Activated naive CD4-positive, alpha-beta T cell treated with anti-CD3 and anti-CD28 coated beads, Interleukin-2, amount 50 U/mL, for 72 hours (primary cell): Measurements from ENCODE around the gene EBF4. TPM values are rescaled to one million over a fixed set of nuclear protein-coding genes. Genes with fewer than 3 reads are reported as not detected.

Source experiments
- ATAC-seq, 2 donors: fragments of 150-1000 bp; cut with Tn5 transposase; 2 replicates each; pipeline ENCODE4 v1.10.0; 2021; ENCODE audit warnings: mild to moderate bottlenecking in 2 of 2, moderate library complexity in 2 of 2
- DNase-seq, 2 donors: peaks; one replicate each; pipeline ENCODE4 v3.0.0; 2021 to 2022; ENCODE audit warnings: low spot score in 2 of 2
- H3K27ac Mint-ChIP-seq, 2 donors: one replicate each; pipeline ENCODE4 v1.8.0; 2022; ENCODE audit warnings: mild to moderate bottlenecking in 2 of 2, mixed read lengths in 2 of 2
- H3K36me3 Mint-ChIP-seq, 2 donors: one replicate each; pipeline ENCODE4 v1.8.0; 2022; ENCODE audit warnings: mixed read lengths in 2 of 2
- H3K9me3 Mint-ChIP-seq, 2 donors: one replicate each; pipeline ENCODE4 v1.8.0; 2022; ENCODE audit warnings: mixed read lengths in 2 of 2
- total RNA-seq, 2 donors: library from RNA; stranded (reverse); gene quantifications; one replicate each; pipeline ENCODE4 v1.2.3, GENCODE V29; 2022

EBF4 gene
- total RNA-seq, 2 donors from 2014 or later = 4.0 to 8.3 TPM

GRCh38 chr20:2707353-2708072 is 14.9 kb downstream of the EBF4 start:
- H3K27ac Mint-ChIP-seq = no peak overlapping the region
- DNase-seq (peak in 1 of 2 donors; percentile 38), ATAC-seq (no peak)
- H3K9me3 Mint-ChIP-seq = no peaks in the 10 kb centered on the region
- H3K36me3 Mint-ChIP-seq = no peaks in the 10 kb centered on the region

DNA sequence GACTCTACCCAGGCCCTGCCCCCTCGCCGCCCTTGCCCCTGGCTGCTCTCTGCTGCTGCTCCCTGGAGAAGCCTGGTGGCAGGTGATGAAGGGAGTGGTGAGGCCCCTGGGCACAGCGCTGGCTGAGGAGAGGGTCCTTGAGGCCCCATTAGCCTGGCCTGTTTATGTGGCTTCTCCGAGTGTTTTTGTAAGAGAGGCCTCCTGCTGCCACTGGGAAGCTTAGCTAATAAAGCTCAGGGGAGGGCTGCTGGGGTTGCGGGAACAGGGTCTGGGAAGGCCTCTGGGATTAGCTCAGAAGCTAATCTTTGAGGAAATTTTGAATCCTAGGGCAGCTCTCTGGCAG is 15.5 kb downstream of the EBF4 start:
- Mint-ChIP-seq H3K36me3 (no peaks in the 10 kb centered on the region), H3K9me3 (no peaks in the 10 kb centered on the region)
- ATAC-seq = no peak

DNA sequence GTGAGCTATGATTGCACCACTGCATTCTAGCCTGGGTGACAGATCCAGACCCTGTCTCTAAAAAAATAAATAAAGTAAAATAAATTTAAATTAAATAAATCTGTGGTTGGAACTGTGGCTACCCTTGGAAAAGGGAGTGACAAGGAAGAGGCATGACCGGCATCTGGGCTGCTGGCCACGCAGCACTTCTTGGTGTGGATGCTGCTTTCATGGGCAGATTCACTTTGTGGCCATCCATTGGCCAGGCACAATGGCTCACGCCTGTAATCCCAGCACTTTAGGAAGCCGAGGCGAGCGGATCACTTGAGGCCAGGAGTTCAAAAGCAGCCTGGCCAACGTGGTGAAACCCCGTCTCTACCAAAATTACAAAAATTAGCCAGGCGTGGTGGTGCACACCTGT is 16.1 kb downstream of the EBF4 start:
- no peak overlapping the region for H3K27ac Mint-ChIP-seq
- no peaks in the 10 kb centered on the region for H3K36me3 Mint-ChIP-seq
- H3K9me3 Mint-ChIP-seq = no peaks in the 10 kb centered on the region
- DNase-seq (no peak), ATAC-seq (no peak)

More for the DNA sequence above, 15.5 kb downstream of the EBF4 start:
- peak in 1 of 2 donors; percentile 25 for DNase-seq
- no peak overlapping the region for H3K27ac Mint-ChIP-seq

DNA sequence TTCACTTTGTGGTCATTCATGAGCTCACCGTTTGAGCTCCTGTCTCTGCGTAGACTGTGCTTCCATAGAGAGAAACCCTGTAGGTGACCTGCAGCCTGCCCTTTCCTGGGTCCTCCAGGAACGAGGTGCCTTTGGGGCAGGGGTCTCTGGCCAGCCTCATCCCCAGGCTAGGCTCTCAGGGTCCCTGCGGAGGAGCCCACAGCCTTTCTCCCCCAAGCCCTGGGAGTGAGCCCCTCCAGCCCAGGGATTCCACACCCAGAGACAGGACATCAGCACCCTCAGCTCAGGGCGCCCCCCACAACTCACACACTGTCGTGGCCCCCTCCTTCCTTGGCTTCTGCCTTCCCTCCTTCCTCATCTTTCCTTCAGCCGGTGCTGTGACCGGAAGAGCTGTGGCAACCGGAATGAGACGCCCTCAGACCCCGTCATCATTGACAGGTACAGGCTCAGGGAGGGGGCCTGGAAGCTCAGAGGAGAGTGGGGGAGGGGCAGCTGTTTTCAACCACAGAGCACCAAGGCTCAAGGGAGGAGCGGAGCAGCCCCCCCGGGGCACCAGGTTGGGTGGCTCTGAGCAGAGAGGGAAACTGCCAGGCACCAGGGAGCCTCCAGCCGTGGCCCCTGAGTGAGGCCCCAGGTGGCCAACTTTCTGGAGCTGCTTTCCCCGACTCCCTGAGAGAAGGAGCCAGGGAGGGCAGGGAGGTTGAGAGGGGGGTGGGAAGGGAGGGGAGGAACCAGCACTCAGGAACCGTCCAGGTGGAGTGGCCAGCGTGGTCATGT is 16.8 kb downstream of the EBF4 start:
- Mint-ChIP-seq H3K36me3 (no peaks in the 10 kb centered on the region), H3K27ac (no peak overlapping the region), H3K9me3 (no peaks in the 10 kb centered on the region)
- peak in 1 of 2 donors; percentile 16 for DNase-seq
- ATAC-seq = no peak

- no peaks in the 10 kb centered on the region for H3K9me3 Mint-ChIP-seq
- H3K36me3 Mint-ChIP-seq = no peaks in the 10 kb centered on the region
- ATAC-seq (peak in 1 of 2 donors; percentile 61), DNase-seq (no peak)
- H3K27ac Mint-ChIP-seq = no peak overlapping the region
These were observed 20.7 kb downstream of the EBF4 start for GRCh38 chr20:2713285-2713684.

DNA sequence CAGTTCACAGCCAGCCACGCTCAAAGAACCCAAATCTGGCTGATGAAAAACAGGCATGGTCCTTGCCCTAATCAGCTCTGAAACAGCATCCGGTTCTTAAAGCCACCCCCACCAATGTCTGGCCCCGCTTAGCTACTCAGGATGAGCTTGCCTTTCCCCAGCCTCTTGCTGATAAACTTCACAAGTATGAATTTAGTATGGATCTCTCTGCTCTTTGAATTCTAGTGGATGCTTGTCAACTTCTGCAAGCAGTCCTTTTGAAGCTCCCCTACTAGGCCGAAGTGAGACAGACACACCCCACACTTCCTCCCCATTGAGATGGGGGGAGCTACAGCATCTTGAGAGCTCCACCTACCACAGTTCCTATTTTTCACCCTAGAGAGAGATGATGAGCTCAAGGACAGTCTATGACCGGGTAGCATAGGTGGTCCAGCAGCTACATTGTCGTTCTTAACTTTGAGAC is 36.7 kb downstream of the EBF4 start:
- Mint-ChIP-seq H3K36me3 (peaks cover 7 to 27% of the 10 kb centered on the region in 2 donors), H3K27ac (peak overlapping the region in 1 of 2 donors; percentile 7), H3K9me3 (peaks cover 6 to 17% of the 10 kb centered on the region in 2 donors)
- DNase-seq (no peak), ATAC-seq (peak; percentile 69 to 73)

- peak overlapping the region in 1 of 2 donors; percentile 7 for H3K27ac Mint-ChIP-seq
- DNase-seq = no peak
- peaks cover 6 to 17% of the 10 kb centered on the region in 2 donors for H3K9me3 Mint-ChIP-seq
- ATAC-seq = peak; percentile 11 to 14
- peaks cover 7 to 27% of the 10 kb centered on the region in 2 donors for H3K36me3 Mint-ChIP-seq
These were observed 37.2 kb downstream of the EBF4 start for GRCh38 chr20:2729791-2730190.

- no peak for ATAC-seq
- no peak overlapping the region for H3K27ac Mint-ChIP-seq
These were observed 42.3 kb downstream of the EBF4 start for GRCh38 chr20:2734899-2735298.

GRCh38 chr20:2736441-2736840 is 43.9 kb downstream of the EBF4 start:
- ATAC-seq = no peak
- H3K9me3 Mint-ChIP-seq = peaks cover 6 to 12% of the 10 kb centered on the region in 2 donors
- no peak overlapping the region for H3K27ac Mint-ChIP-seq
- H3K36me3 Mint-ChIP-seq = peaks cover 7 to 14% of the 10 kb centered on the region in 2 donors
- DNase-seq = no peak

More at GRCh38 chr20:2734899-2735298, 42.3 kb downstream of the EBF4 start:
- peaks cover 7 to 22% of the 10 kb centered on the region in 2 donors for H3K36me3 Mint-ChIP-seq
- no peak for DNase-seq
- peaks cover 6 to 17% of the 10 kb centered on the region in 2 donors for H3K9me3 Mint-ChIP-seq

GRCh38 chr20:2738331-2739041 is 45.9 kb downstream of the EBF4 start:
- DNase-seq (no peak), ATAC-seq (no peak)
- Mint-ChIP-seq H3K36me3 (peaks cover under 1% of the 10 kb centered on the region in 2 donors), H3K9me3 (no peaks in the 10 kb centered on the region), H3K27ac (no peak overlapping the region)

DNA sequence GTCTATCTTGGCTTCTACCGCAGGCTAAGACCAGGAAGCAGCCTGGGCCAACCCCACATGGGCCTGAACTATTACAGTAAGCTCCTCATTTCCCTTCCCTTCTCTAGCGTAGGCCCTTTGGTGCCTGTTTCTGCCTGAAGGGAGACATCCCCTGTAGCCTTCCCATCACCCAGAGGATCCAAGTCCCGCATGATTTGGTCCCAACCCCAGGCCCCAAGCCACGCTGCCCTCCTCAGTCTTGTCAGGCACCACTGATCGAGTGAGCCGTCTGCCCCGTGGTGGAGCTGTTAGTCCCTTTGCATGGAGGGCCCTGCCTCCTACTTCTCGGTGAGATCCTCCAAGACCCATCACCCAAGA is 46.4 kb downstream of the EBF4 start:
- peak overlapping the region in 1 of 2 donors; percentile 6 for H3K27ac Mint-ChIP-seq
- ATAC-seq = no peak
- no peaks in the 10 kb centered on the region for H3K36me3 Mint-ChIP-seq
- no peaks in the 10 kb centered on the region for H3K9me3 Mint-ChIP-seq
- no peak for DNase-seq

GRCh38 chr20:2740702-2741101 is 48.1 kb downstream of the EBF4 start:
- DNase-seq (no peak), ATAC-seq (no peak)
- Mint-ChIP-seq H3K36me3 (no peaks in the 10 kb centered on the region), H3K9me3 (no peaks in the 10 kb centered on the region), H3K27ac (no peak overlapping the region)

GRCh38 chr20:2741463-2741862 is 48.9 kb downstream of the EBF4 start:
- peak; percentile 67 to 79 for ATAC-seq
- Mint-ChIP-seq H3K36me3 (no peaks in the 10 kb centered on the region), H3K27ac (peak overlapping the region in 1 of 2 donors; percentile 75), H3K9me3 (no peaks in the 10 kb centered on the region)
- no peak for DNase-seq

DNA sequence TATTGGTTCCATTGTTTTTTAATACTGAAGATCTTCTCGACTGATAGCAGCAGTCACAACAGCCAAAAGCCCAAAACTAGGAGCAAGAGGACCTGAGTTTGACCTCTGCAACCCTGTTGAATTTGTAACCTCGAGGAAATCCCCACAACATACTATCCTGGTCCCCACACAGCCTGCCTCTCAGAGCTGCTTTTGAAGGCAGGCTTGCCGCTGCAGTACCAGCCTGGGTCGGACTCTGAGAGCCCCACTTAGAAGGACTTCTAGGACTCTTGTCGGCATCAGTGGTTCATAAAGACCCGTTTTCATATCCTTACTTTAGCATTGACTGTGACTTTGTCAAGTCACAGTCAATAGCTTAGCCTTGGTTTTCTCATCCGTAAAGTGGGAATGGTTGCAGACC is 49.3 kb downstream of the EBF4 start:
- no peaks in the 10 kb centered on the region for H3K9me3 Mint-ChIP-seq
- no peak for ATAC-seq
- H3K27ac Mint-ChIP-seq = peak overlapping the region in 1 of 2 donors; percentile 75
- no peaks in the 10 kb centered on the region for H3K36me3 Mint-ChIP-seq
- DNase-seq = no peak

- no peaks in the 10 kb centered on the region for H3K9me3 Mint-ChIP-seq
- H3K36me3 Mint-ChIP-seq = no peaks in the 10 kb centered on the region
- ATAC-seq (no peak), DNase-seq (no peak)
- H3K27ac Mint-ChIP-seq = peak overlapping the region; percentile 22 to 75
These were observed 49.9 kb downstream of the EBF4 start for GRCh38 chr20:2742431-2742830.

- peak; percentile 79 to 84 for ATAC-seq
- H3K27ac Mint-ChIP-seq = peak overlapping the region in 1 of 2 donors; percentile 75
- DNase-seq = peak in 1 of 2 donors; percentile 81
- no peaks in the 10 kb centered on the region for H3K36me3 Mint-ChIP-seq
- no peaks in the 10 kb centered on the region for H3K9me3 Mint-ChIP-seq
These were observed 50.5 kb downstream of the EBF4 start for GRCh38 chr20:2742934-2743559.
